ENCODE data around the gene BRD1. TPM values are rescaled to one million over a fixed set of nuclear protein-coding genes. Genes with fewer than 3 reads are reported as not detected.

BRD1 gene
- total and polyA plus RNA-seq, 2 experiments from 2014 or later, result 12.3 to 33.8 TPM

DNA sequence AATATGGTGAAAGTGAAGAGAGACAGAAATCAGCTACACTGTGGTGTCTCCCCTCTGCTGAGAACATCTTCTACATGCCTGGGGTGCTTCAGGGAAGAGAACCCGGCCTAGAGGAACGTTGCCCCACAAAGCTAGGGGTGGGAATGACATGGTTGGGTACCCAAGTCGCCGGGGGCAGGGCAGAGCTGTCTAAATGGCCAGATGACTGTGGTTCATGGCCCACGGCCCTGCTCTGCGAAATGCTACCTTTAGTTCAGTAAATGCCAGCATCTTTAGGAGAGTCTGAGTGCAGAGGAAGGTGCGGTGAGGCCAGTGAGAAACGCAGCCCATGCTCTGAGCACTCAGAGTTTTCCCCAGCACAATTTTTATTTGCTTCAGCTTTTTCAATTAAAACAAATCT lies 12.8 kb downstream of the BRD1 start (continued):
- no peak for TF ChIP-seq STAT1 (IDR thresholded peaks at IDR 0.05; ENCODE audit: unreplicated experiment)
- TF ChIP-seq POLR2AphosphoS5 (IDR thresholded peaks at IDR 0.05; ENCODE audit: low read depth), result no peak
- TF ChIP-seq EZH2phosphoT487 (IDR thresholded peaks at IDR 0.05; ENCODE audit: unreplicated experiment), result no peak
- TF ChIP-seq ZNF114 (CRISPR knock-in tag; IDR thresholded peaks at IDR 0.05), result no peak
- no peak for TF ChIP-seq JUNB (IDR thresholded peaks at IDR 0.05; ENCODE audit: unreplicated experiment)
- TF ChIP-seq, protein P1, sequence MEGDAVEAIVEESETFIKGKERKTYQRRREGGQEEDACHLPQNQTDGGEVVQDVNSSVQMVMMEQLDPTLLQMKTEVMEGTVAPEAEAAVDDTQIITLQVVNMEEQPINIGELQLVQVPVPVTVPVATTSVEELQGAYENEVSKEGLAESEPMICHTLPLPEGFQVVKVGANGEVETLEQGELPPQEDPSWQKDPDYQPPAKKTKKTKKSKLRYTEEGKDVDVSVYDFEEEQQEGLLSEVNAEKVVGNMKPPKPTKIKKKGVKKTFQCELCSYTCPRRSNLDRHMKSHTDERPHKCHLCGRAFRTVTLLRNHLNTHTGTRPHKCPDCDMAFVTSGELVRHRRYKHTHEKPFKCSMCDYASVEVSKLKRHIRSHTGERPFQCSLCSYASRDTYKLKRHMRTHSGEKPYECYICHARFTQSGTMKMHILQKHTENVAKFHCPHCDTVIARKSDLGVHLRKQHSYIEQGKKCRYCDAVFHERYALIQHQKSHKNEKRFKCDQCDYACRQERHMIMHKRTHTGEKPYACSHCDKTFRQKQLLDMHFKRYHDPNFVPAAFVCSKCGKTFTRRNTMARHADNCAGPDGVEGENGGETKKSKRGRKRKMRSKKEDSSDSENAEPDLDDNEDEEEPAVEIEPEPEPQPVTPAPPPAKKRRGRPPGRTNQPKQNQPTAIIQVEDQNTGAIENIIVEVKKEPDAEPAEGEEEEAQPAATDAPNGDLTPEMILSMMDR (conservative IDR thresholded peaks at IDR 0.05; ENCODE audit: low read depth in 2 of 2), result no peak

DNA sequence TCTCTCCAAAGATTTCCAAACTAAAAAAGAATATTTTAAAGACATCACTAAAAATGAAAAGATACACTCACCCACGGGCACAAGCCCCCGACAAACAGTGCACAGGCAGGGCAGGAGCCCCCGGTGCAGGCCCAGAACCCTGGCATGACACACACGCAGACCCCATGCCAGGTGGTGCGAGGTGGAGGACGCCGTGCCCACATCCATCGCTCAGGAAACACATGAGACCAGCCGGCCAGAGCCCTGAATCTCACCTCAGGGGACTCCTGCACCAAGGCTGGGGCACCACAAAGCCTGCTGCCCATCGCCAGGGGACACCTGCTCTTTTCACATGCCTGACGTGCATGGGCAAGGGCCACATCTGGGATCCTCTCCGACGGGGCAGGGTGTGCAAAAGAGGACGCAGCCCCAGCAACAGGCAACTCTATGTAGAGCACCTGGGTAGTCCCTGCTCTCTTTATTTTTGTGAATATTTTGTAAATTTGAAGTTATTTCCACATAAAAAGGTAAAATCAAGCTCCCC lies 13.4 kb downstream of the BRD1 start:
- no peaks in the 10 kb centered on the region for H3K4me1 ChIP-seq (ENCODE audit: insufficient read depth)
- no peak overlapping the region for H2AFZ ChIP-seq
- Mint-ChIP-seq H3K27me3 (ENCODE audit: insufficient read depth, low read depth, poor library complexity) (peaks cover 6% of the 10 kb centered on the region), H3K4me1 (peaks cover 7% of the 10 kb centered on the region; the same call in 1 of the 3 replicates), H3K4me3 (no peak overlapping the region), H3K27ac (no peak overlapping the region), H3K36me3 (ENCODE audit: low read depth) (peaks cover 56% of the 10 kb centered on the region), H3K9me3 (no peaks in the 10 kb centered on the region)
- H3K27ac ChIP-seq (ENCODE audit: low read depth), result no peak overlapping the region
- no peaks in the 10 kb centered on the region for H3F3A ChIP-seq (replicated peaks; ENCODE audit: low read depth)
- H3K9me2 ChIP-seq (ENCODE audit: insufficient read depth), result no peaks in the 10 kb centered on the region
- H3K4me2 ChIP-seq, result no peak overlapping the region
- ATAC-seq (no peak), DNase-seq (ENCODE audit: low spot score) (no peak)
- peaks cover 70% of the 10 kb centered on the region for H4K20me1 ChIP-seq (replicated peaks; ENCODE audit: insufficient read depth)
- H3K36me3 ChIP-seq (ENCODE audit: insufficient read depth), result peaks cover 7% of the 10 kb centered on the region; the same call in 1 of the 2 replicates
- peaks cover 100% of the 10 kb centered on the region for H3K79me2 ChIP-seq (replicated peaks; ENCODE audit: insufficient read depth)
- no peaks in the 10 kb centered on the region for H3K27me3 ChIP-seq (ENCODE audit: insufficient read depth)
- H3K4me3 ChIP-seq, result no peak overlapping the region
- TF ChIP-seq ZNF114 (CRISPR knock-in tag; IDR thresholded peaks at IDR 0.05), result no peak
- no peak for TF ChIP-seq ZNF331 (CRISPR knock-in tag; IDR thresholded peaks at IDR 0.05; ENCODE audit: low read depth)
- TF ChIP-seq EZH2 (IDR thresholded peaks at IDR 0.05; ENCODE audit: low read depth, unreplicated experiment), result no peak
- TF ChIP-seq, protein P2, sequence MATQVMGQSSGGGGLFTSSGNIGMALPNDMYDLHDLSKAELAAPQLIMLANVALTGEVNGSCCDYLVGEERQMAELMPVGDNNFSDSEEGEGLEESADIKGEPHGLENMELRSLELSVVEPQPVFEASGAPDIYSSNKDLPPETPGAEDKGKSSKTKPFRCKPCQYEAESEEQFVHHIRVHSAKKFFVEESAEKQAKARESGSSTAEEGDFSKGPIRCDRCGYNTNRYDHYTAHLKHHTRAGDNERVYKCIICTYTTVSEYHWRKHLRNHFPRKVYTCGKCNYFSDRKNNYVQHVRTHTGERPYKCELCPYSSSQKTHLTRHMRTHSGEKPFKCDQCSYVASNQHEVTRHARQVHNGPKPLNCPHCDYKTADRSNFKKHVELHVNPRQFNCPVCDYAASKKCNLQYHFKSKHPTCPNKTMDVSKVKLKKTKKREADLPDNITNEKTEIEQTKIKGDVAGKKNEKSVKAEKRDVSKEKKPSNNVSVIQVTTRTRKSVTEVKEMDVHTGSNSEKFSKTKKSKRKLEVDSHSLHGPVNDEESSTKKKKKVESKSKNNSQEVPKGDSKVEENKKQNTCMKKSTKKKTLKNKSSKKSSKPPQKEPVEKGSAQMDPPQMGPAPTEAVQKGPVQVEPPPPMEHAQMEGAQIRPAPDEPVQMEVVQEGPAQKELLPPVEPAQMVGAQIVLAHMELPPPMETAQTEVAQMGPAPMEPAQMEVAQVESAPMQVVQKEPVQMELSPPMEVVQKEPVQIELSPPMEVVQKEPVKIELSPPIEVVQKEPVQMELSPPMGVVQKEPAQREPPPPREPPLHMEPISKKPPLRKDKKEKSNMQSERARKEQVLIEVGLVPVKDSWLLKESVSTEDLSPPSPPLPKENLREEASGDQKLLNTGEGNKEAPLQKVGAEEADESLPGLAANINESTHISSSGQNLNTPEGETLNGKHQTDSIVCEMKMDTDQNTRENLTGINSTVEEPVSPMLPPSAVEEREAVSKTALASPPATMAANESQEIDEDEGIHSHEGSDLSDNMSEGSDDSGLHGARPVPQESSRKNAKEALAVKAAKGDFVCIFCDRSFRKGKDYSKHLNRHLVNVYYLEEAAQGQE (IDR thresholded peaks at IDR 0.05; ENCODE audit: unreplicated experiment), result no peak
- TF ChIP-seq POLR2AphosphoS5 (IDR thresholded peaks at IDR 0.05; ENCODE audit: low read depth), result no peak
- TF ChIP-seq STAT1 (IDR thresholded peaks at IDR 0.05; ENCODE audit: unreplicated experiment), result no peak
- no peak for TF ChIP-seq EZH2phosphoT487 (IDR thresholded peaks at IDR 0.05; ENCODE audit: unreplicated experiment)
- no peak for TF ChIP-seq CREB1 (CRISPR knock-in tag; IDR thresholded peaks at IDR 0.05; ENCODE audit: low read depth)
- TF ChIP-seq, protein P1 (conservative IDR thresholded peaks at IDR 0.05; ENCODE audit: low read depth in 2 of 2), result no peak

Data from GM23338 (cell line).